ENCODE data around the gene ENTREP1.

ENTREP1 gene

GRCh38 chr9:69379270-69379982, 54.4 kb downstream of the ENTREP1 start:
- H3K4me3 ChIP-seq (ENCODE audit: low read length), result no peak overlapping the region
- TF ChIP-seq CTCF (conservative IDR thresholded peaks at IDR 0.05; ENCODE audit: low read depth, low read length), result no peak
- DNase-seq (ENCODE audit: low read depth), result no peak

- H3K4me3 ChIP-seq (ENCODE audit: low read length), result no peak overlapping the region
- TF ChIP-seq CTCF (conservative IDR thresholded peaks at IDR 0.05; ENCODE audit: low read depth, low read length), result no peak
- no peak for DNase-seq (ENCODE audit: low read depth)
These were observed 55.3 kb downstream of the ENTREP1 start for GRCh38 chr9:69380301-69380700.

- DNase-seq (ENCODE audit: low read depth), result no peak
These were observed 55.8 kb downstream of the ENTREP1 start for GRCh38 chr9:69380811-69381210.

GRCh38 chr9:69382135-69382534, 57.1 kb downstream of the ENTREP1 start:
- TF ChIP-seq CTCF (conservative IDR thresholded peaks at IDR 0.05; ENCODE audit: low read depth, low read length), result no peak
- H3K4me3 ChIP-seq (ENCODE audit: low read length), result no peak overlapping the region
- no peak for DNase-seq (ENCODE audit: low read depth)

More at GRCh38 chr9:69380811-69381210, 55.8 kb downstream of the ENTREP1 start:
- TF ChIP-seq CTCF (conservative IDR thresholded peaks at IDR 0.05; ENCODE audit: low read depth, low read length), result no peak
- H3K4me3 ChIP-seq (ENCODE audit: low read length), result no peak overlapping the region

DNA sequence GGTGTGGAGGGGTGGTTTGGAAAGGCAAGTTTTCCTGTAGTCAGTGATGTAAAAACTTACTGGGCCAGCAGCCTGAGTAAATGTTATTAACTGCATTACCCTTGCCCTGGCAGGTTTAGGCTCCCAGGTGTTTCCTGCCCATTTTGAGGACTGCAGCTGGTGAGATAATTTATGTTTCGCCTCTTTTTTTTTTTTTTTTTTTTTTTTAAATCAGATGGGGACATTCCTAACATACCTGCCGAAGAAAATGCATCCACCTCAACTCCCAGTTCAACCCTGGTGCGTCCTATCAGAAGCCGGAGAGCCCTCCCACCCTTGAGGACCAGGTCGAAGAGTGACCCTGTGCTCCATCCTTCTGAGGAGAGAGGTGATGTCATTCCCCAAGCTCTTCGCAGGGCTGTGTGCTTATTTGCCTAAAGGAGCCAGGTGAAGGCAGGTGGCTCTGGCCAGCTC, 60.6 kb downstream of the ENTREP1 start:
- DNase-seq (ENCODE audit: low read depth), result no peak
- no peak overlapping the region for H3K4me3 ChIP-seq (ENCODE audit: low read length)
- TF ChIP-seq CTCF (conservative IDR thresholded peaks at IDR 0.05; ENCODE audit: low read depth, low read length), result no peak

DNA sequence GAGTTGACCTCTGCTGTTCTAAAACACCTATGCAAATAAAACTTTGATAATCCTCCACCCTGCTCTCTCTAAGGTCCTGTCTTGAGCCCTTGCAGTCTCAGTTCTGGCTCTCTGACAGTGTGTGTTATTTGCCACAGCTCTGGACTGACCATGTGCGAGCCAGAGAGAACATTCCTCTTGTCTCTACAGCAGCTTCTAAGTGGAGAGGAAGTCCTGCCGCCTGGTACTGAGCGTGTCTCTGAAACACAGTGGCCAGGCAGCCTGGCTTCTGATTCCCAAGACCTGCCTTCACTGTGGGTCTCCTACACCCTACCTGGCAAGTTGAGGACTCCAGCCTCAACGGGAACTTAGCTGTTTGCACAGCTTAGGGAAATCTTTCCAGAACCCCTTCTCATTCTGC, 61.6 kb downstream of the ENTREP1 start:
- DNase-seq (ENCODE audit: low read depth), result no peak
- no peak for TF ChIP-seq CTCF (conservative IDR thresholded peaks at IDR 0.05; ENCODE audit: low read depth, low read length)
- H3K4me3 ChIP-seq (ENCODE audit: low read length), result no peak overlapping the region

GRCh38 chr9:69388596-69388995, 63.6 kb downstream of the ENTREP1 start:
- DNase-seq (ENCODE audit: low read depth), result no peak
- TF ChIP-seq CTCF (conservative IDR thresholded peaks at IDR 0.05; ENCODE audit: low read depth, low read length), result no peak
- H3K4me3 ChIP-seq (ENCODE audit: low read length), result no peak overlapping the region
